ENCODE results near the gene AREL1.

- TF ChIP-seq CTCF (IDR thresholded peaks at IDR 0.05; ENCODE audit: low read depth, low read length, poor library complexity, severe bottlenecking) = no peak
- no peak for TF ChIP-seq EZH2phosphoT487 (IDR thresholded peaks at IDR 0.05; ENCODE audit: borderline replicate concordance, low read length)
Observed at GRCh38 chr14:74682169-74682952, 30.5 kb downstream of the AREL1 start.
